Measurements from ENCODE around the gene MAGI2.

DNA sequence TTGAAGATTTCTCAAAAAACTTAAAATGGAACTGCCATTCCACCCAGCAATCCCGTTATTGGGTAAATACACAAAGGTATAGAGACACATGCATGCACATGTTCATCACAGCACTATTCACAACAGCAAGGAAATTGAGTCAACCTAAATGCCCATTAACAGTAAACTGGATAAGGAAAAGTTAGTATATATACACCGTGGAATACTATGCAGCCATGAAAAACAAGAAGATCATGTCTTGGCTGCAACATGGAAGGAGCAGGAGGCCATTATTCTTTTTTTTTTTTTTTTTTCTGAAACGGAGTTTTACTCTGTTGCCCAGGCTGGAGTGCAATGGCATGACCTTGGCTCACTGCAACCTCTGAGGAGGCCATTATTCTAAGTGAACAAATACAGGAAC, 749.0 kb downstream of the MAGI2 start:
- TF ChIP-seq, protein P1, sequence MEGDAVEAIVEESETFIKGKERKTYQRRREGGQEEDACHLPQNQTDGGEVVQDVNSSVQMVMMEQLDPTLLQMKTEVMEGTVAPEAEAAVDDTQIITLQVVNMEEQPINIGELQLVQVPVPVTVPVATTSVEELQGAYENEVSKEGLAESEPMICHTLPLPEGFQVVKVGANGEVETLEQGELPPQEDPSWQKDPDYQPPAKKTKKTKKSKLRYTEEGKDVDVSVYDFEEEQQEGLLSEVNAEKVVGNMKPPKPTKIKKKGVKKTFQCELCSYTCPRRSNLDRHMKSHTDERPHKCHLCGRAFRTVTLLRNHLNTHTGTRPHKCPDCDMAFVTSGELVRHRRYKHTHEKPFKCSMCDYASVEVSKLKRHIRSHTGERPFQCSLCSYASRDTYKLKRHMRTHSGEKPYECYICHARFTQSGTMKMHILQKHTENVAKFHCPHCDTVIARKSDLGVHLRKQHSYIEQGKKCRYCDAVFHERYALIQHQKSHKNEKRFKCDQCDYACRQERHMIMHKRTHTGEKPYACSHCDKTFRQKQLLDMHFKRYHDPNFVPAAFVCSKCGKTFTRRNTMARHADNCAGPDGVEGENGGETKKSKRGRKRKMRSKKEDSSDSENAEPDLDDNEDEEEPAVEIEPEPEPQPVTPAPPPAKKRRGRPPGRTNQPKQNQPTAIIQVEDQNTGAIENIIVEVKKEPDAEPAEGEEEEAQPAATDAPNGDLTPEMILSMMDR (IDR thresholded peaks at IDR 0.05) = no peak
- no peak for TF ChIP-seq EP300 (IDR thresholded peaks at IDR 0.05)

Measured in ovary (tissue), 3 donors.